Endothelial cell of umbilical vein (primary cell): ENCODE data around the gene MVB12B. TPM values are rescaled to one million over a fixed set of nuclear protein-coding genes. Genes with fewer than 3 reads are reported as not detected.

Source experiments
- BruUV-seq: library from RNA; stranded (reverse); fragments of 400-500 nt; replicated peaks from 2 replicates; lab custom pipeline; 2021; lab: Mats Ljungman, UMichigan
- CTCF ChIA-PET: fragments of 300-600, 350-600 bp; sonication (Branson Sonifier 250); formaldehyde crosslinking; loops from one replicate; lab custom pipeline; 2021; ENCODE audit warnings: antibody characterized with exemption, inconsistent platforms; lab: Charles Lee
- POLR2A ChIA-PET: fragments of 300-600, 350-600 bp; sonication (Branson Sonifier 250); formaldehyde crosslinking; loops from one replicate; lab custom pipeline; 2021; ENCODE audit warnings: antibody characterized with exemption, inconsistent platforms; lab: Charles Lee
- DNase-seq: peaks from one replicate; pipeline ENCODE4 v3.0.0-alpha.2; 2011; ENCODE audit warnings: low read depth, low spot score
- FAIRE-seq: peaks from 2 replicates; lab custom pipeline; 2011; peaks lifted over from hg19 to GRCh38; lab: Jason Lieb, UNC
- H2AFZ ChIP-seq: 2 replicates; pipeline ENCODE4 v1.6.0; 2012; ENCODE audit warnings: low read depth, low read length, control low read depth, inconsistent platforms
- H3K27ac ChIP-seq: 2 replicates; pipeline ENCODE4 v1.5.1; 2011; ENCODE audit warnings: low read depth, mild to moderate bottlenecking, control low read depth, low read length, moderate library complexity; ENCODE audit not compliant: insufficient read depth
- H3K27me3 ChIP-seq, 2 experiments: 2 replicates each; pipeline versions ENCODE4 v1.6.0 to v1.6.1; 2011; ENCODE audit warnings: low read length in 2 of 2, mixed read lengths in 1 of 2; ENCODE audit not compliant: control insufficient read depth in 2 of 2, insufficient read depth in 2 of 2
- H3K36me3 ChIP-seq, 2 experiments: 2 replicates in 1 of 2; 3 replicates in 1 of 2; pipeline ENCODE4 v1.5.1; 2011; ENCODE audit warnings: low read length in 2 of 2, mild to moderate bottlenecking in 1 of 2, moderate library complexity in 1 of 2; ENCODE audit not compliant: control insufficient read depth in 2 of 2, insufficient read depth in 2 of 2; ENCODE audit errors: extremely low read depth in 1 of 2
- H3K4me1 ChIP-seq: 3 replicates; pipeline ENCODE4 v1.5.1; 2011; ENCODE audit warnings: mild to moderate bottlenecking, low read length; ENCODE audit not compliant: control insufficient read depth, insufficient read depth; ENCODE audit errors: extremely low read depth
- H3K4me2 ChIP-seq: 2 replicates; pipeline ENCODE4 v1.6.1; 2011; ENCODE audit warnings: low read length, control low read depth, mixed read lengths; ENCODE audit not compliant: insufficient read depth
- H3K4me3 ChIP-seq, 3 experiments: fragments of 200-600 bp in 1 of 3; sonication (generic), shearing (Covaris generic) in 1 of 3; replicated peaks in 1 of 3; 2 replicates each; pipeline ENCODE4 v1.5.1; 2011 to 2016; ENCODE audit warnings: control low read depth in 3 of 3, low read length in 3 of 3, mild to moderate bottlenecking in 2 of 3, inconsistent platforms in 1 of 3, low read depth in 1 of 3, moderate library complexity in 1 of 3; ENCODE audit not compliant: insufficient read depth in 1 of 3
- H3K79me2 ChIP-seq: 2 replicates; pipeline ENCODE4 v1.6.0; 2012; ENCODE audit warnings: low read length, inconsistent platforms; ENCODE audit not compliant: control insufficient read depth, insufficient read depth
- H3K9ac ChIP-seq: replicated peaks from 2 replicates; pipeline ENCODE3; 2011; ENCODE audit warnings: low read length, control low read depth; ENCODE audit not compliant: insufficient read depth; ENCODE audit errors: extremely low read depth
- H3K9me1 ChIP-seq: replicated peaks from 3 replicates; pipeline ENCODE4 v1.6.0; 2011; ENCODE audit warnings: mild to moderate bottlenecking, low read length; ENCODE audit not compliant: control insufficient read depth, insufficient read depth; ENCODE audit errors: extremely low read depth
- H3K9me3 ChIP-seq: replicated peaks from 2 replicates; pipeline ENCODE4 v1.5.1; 2012; ENCODE audit warnings: low read length, inconsistent platforms; ENCODE audit not compliant: control insufficient read depth, insufficient read depth
- H4K20me1 ChIP-seq: replicated peaks from 2 replicates; pipeline ENCODE3; 2011; ENCODE audit warnings: mild to moderate bottlenecking, low read length; ENCODE audit not compliant: control insufficient read depth, insufficient read depth; ENCODE audit errors: extremely low read depth
- CTCF ChIP-seq, 2 donors: IDR thresholded peaks; 1 replicate in 1 of 2; 2 replicates in 1 of 2; pipeline ENCODE4 v1.5.1; 2011; ENCODE audit warnings: low read length in 2 of 2, mild to moderate bottlenecking in 2 of 2, moderate library complexity in 2 of 2, control low read depth in 1 of 2, inconsistent platforms in 1 of 2, low read depth in 1 of 2; ENCODE audit not compliant: insufficient read depth in 1 of 2; ENCODE audit errors: extremely low read depth in 1 of 2
- EZH2 ChIP-seq: IDR thresholded peaks from 2 replicates; pipeline ENCODE4 v1.6.1; 2012; ENCODE audit warnings: borderline replicate concordance, low read depth, mild to moderate bottlenecking, moderate library complexity, low read length, inconsistent platforms; ENCODE audit not compliant: severe bottlenecking
- FOS ChIP-seq: IDR thresholded peaks from 2 replicates; pipeline ENCODE4 v1.6.1; 2011; ENCODE audit warnings: mild to moderate bottlenecking, low read length, moderate library complexity, borderline replicate concordance; ENCODE audit not compliant: insufficient read depth
- GATA2 ChIP-seq: IDR thresholded peaks from 2 replicates; pipeline ENCODE4 v1.7.0; 2011; ENCODE audit warnings: low read depth, mild to moderate bottlenecking, moderate library complexity, mixed read lengths, low read length; ENCODE audit not compliant: insufficient read length, insufficient read depth
- JUN ChIP-seq: IDR thresholded peaks from 2 replicates; pipeline ENCODE4 v1.6.1; 2011; ENCODE audit warnings: borderline replicate concordance, low read depth; ENCODE audit not compliant: insufficient read length, insufficient read depth
- MAX ChIP-seq: IDR thresholded peaks from 2 replicates; pipeline ENCODE4 v1.6.1; 2011; ENCODE audit not compliant: insufficient read depth, insufficient read length
- MYC ChIP-seq: IDR thresholded peaks from one replicate; pipeline ENCODE4 v1.6.1; 2011; ENCODE audit warnings: mild to moderate bottlenecking, low read depth, low read length
- POLR2A ChIP-seq: IDR thresholded peaks from 2 replicates; pipeline ENCODE4 v1.6.1; 2012; ENCODE audit warnings: low read depth, mild to moderate bottlenecking, control low read depth, low read length
- POLR2AphosphoS5 ChIP-seq: IDR thresholded peaks from 2 replicates; pipeline ENCODE4 v1.6.1; 2012; ENCODE audit warnings: low read depth, mild to moderate bottlenecking, control low read depth, low read length, moderate library complexity; ENCODE audit not compliant: insufficient read depth
- dilution Hi-C: fragments of 300-500 bp; cut with MboI; formaldehyde crosslinking; loops from one replicate; pipeline ENCODE4 v1.15.0; 2019; ENCODE audit warnings: low sequenced_read_pairs; ENCODE audit not compliant: extremely low pct_ligation_motif_present
- intact Hi-C: fragments of 100-400 bp; cut with micrococcal nuclease; formaldehyde crosslinking; loops from one replicate; pipeline ENCODE4 v1.10.0; 2022
- polyA plus RNA-seq, 4 experiments: library from polyadenylated mRNA; depleted of rRNA in 3 of 4; stranded (reverse) in 3 of 4; unstranded in 1 of 4; fragments of >200 nt; gene quantifications; 2 replicates each; pipeline versions ENCODE4 v1.2.1 to v1.2.3, GENCODE V29; 2011 to 2012; ENCODE audit warnings: missing spikeins in 1 of 4
- total RNA-seq: library from RNA; stranded (reverse); gene quantifications from 2 replicates; pipeline ENCODE4 v1.2.3, GENCODE V29; 2021

The MVB12B gene
- total and polyA plus RNA-seq, 2 donors (not counting 3 experiments of a cell fraction or from before 2014, with no cell fraction given), result 6.6 to 17.3 TPM

GRCh38 chr9:126394802-126395201 is 68.2 kb downstream of the MVB12B start:
- TF ChIP-seq MYC, result no peak
- no peak for TF ChIP-seq POLR2AphosphoS5
- TF ChIP-seq FOS, result no peak
- TF ChIP-seq GATA2, result no peak
- no peak for TF ChIP-seq CTCF (IDR thresholded peaks at IDR 0.05; ENCODE audit: extremely low read depth in 1 of 2, insufficient read depth in 1 of 2, low read depth in 1 of 2, low read length in 2 of 2)
- no peak for TF ChIP-seq POLR2A
- TF ChIP-seq MAX, result no peak
- TF ChIP-seq JUN, result no peak
- no peak for TF ChIP-seq EZH2
- Histone ChIP-seq H2AFZ (no peak overlapping the region), H3K79me2 (no peaks in the 10 kb centered on the region), H3K4me1 (peaks cover 5% of the 10 kb centered on the region), H4K20me1 (no peaks in the 10 kb centered on the region), H3K9me3 (no peaks in the 10 kb centered on the region), H3K36me3 (peaks cover 0 to 7% of the 10 kb centered on the region in 2 experiments), H3K4me2 (no peak overlapping the region), H3K27me3 (no peaks in the 10 kb centered on the region), H3K27ac (no peak overlapping the region), H3K4me3 (no peak overlapping the region), H3K9ac (no peak overlapping the region), H3K9me1 (no peaks in the 10 kb centered on the region)
- CTCF ChIA-PET, result interaction anchor here (1.7 to 7.2 kb wide), 2 partner anchors 91 to 96 kb away, joined by 5 to 188 read pairs; no protein-coding TSS in a partner anchor
- DNase-seq (no peak), FAIRE-seq (no peak)
- dilution Hi-C loops (no loop called here), intact Hi-C loops (loop anchor here (10.0 kb wide), 1 partner anchor 990 kb away; no protein-coding TSS in a partner anchor)
- BruUV-seq, result no TSS peak
- POLR2A ChIA-PET, result no interaction called here
